Pons (tissue), 1 donor: Measurements from ENCODE around the gene ADAMTS17.
"Not testable (repeated sequence)": the region's sequence is repeated elsewhere in the genome, so short reads cannot be mapped to it uniquely, and the experiment has no call there.

ENCODE experiments used
- DNase-seq: peaks from one replicate; pipeline ENCODE4 v3.0.0-alpha.2; 2016; ENCODE audit warnings: low spot score

Gene ADAMTS17

GRCh38 chr15:99956022-99956775, 385.6 kb downstream of the ADAMTS17 start:
- DNase-seq: no peak

- no peak for DNase-seq
Measured at GRCh38 chr15:99955532-99955931, 386.2 kb downstream of the ADAMTS17 start.

GRCh38 chr15:99955181-99955525, 386.6 kb downstream of the ADAMTS17 start:
- peak; percentile 5 for DNase-seq

- no peak for DNase-seq
Measured at GRCh38 chr15:99954361-99955180, 387.2 kb downstream of the ADAMTS17 start.

- DNase-seq: no peak
Measured at GRCh38 chr15:99953886-99954285, 387.9 kb downstream of the ADAMTS17 start.

GRCh38 chr15:99951511-99951910, 390.3 kb downstream of the ADAMTS17 start:
- no peak for DNase-seq

GRCh38 chr15:99944131-99944530, 397.6 kb downstream of the ADAMTS17 start:
- DNase-seq: no peak

- DNase-seq: no peak
Measured at GRCh38 chr15:99943466-99943865, 398.3 kb downstream of the ADAMTS17 start.

- DNase-seq: no peak
Measured at GRCh38 chr15:99932676-99933402, 408.9 kb downstream of the ADAMTS17 start.

GRCh38 chr15:99931703-99932603, 409.8 kb downstream of the ADAMTS17 start:
- DNase-seq: no peak

GRCh38 chr15:99930696-99931095, 411.1 kb downstream of the ADAMTS17 start:
- no peak for DNase-seq

- no peak for DNase-seq
Measured at GRCh38 chr15:99929266-99929665, 412.5 kb downstream of the ADAMTS17 start.

GRCh38 chr15:99928429-99928981, 413.3 kb downstream of the ADAMTS17 start:
- peak; percentile 74 for DNase-seq

- not testable (repeated sequence) for DNase-seq
Measured at GRCh38 chr15:99926532-99926931, 415.2 kb downstream of the ADAMTS17 start.

GRCh38 chr15:99925661-99926461, 415.9 kb downstream of the ADAMTS17 start:
- peak; percentile 36 for DNase-seq

GRCh38 chr15:99923711-99924110, 418.1 kb downstream of the ADAMTS17 start:
- DNase-seq: no peak
